ENCODE measurements around the gene TRIB2.
"Not testable (repeated sequence)": the region's sequence is repeated elsewhere in the genome, so short reads cannot be mapped to it uniquely, and the experiment has no call there.

Gene TRIB2

GRCh38 chr2:12716282-12717190 is at the start of gene TRIB2:
TSS of gene TRIB2 (plus strand) at chr2:12716936. CDS start at chr2:12718308, 1,372 bp downstream.
- DNase-seq, result peak; percentile 99

- DNase-seq, result no peak
Measured at GRCh38 chr2:12669036-12669435, 47.7 kb upstream of the TRIB2 start.

- DNase-seq, result no peak
Measured at GRCh38 chr2:12672711-12673315, 43.9 kb upstream of the TRIB2 start.

GRCh38 chr2:12674644-12675328 is 42.0 kb upstream of the TRIB2 start:
- no peak for DNase-seq

GRCh38 chr2:12675352-12675795 is 41.4 kb upstream of the TRIB2 start:
- no peak for DNase-seq

- no peak for DNase-seq
Measured at GRCh38 chr2:12675801-12676200, 40.9 kb upstream of the TRIB2 start.

GRCh38 chr2:12676771-12677170 is 40.0 kb upstream of the TRIB2 start:
- no peak for DNase-seq

- DNase-seq, result no peak
Measured at GRCh38 chr2:12678186-12678585, 38.5 kb upstream of the TRIB2 start.

GRCh38 chr2:12679550-12680072 is 37.1 kb upstream of the TRIB2 start:
- no peak for DNase-seq

GRCh38 chr2:12680115-12680514 is 36.6 kb upstream of the TRIB2 start:
- not testable (repeated sequence) for DNase-seq

GRCh38 chr2:12682017-12682416 is 34.7 kb upstream of the TRIB2 start:
- no peak for DNase-seq

GRCh38 chr2:12683457-12684100 is 33.2 kb upstream of the TRIB2 start:
- no peak for DNase-seq

GRCh38 chr2:12684471-12684936 is 32.2 kb upstream of the TRIB2 start:
- DNase-seq, result no peak

GRCh38 chr2:12685145-12685544 is 31.6 kb upstream of the TRIB2 start:
- no peak for DNase-seq

- DNase-seq, result no peak
Measured at GRCh38 chr2:12685956-12686355, 30.8 kb upstream of the TRIB2 start.

- no peak for DNase-seq
Measured at GRCh38 chr2:12686708-12687283, 29.9 kb upstream of the TRIB2 start.

GRCh38 chr2:12688091-12688490 is 28.6 kb upstream of the TRIB2 start:
- no peak for DNase-seq

GRCh38 chr2:12688893-12689292 is 27.8 kb upstream of the TRIB2 start:
- no peak for DNase-seq

- DNase-seq, result no peak
Measured at GRCh38 chr2:12693509-12693908, 23.2 kb upstream of the TRIB2 start.

- DNase-seq, result no peak
Measured at GRCh38 chr2:12694990-12695774, 21.6 kb upstream of the TRIB2 start.

- no peak for DNase-seq
Measured at GRCh38 chr2:12697617-12698016, 19.1 kb upstream of the TRIB2 start.
